Uterus (tissue), 4 donors: Measurements from ENCODE around the gene WNT11. TPM values are rescaled to one million over a fixed set of nuclear protein-coding genes. Genes with fewer than 3 reads are reported as not detected.

Experiments used
- DNase-seq, 2 donors: peaks; one replicate each; pipeline ENCODE4 v3.0.0-alpha.2; 2019 to 2020
- H3K27ac ChIP-seq, 2 donors: fragments of 200-600 bp; sonication (generic); 1 replicate in 1 of 2; 2 replicates in 1 of 2; pipeline ENCODE4 v1.5.1; 2016 to 2018
- H3K27me3 ChIP-seq, 2 donors: fragments of 200-600 bp; sonication (generic); one replicate each; pipeline ENCODE4 v1.5.1; 2018 to 2019; ENCODE audit warnings: control low read depth in 1 of 2
- H3K36me3 ChIP-seq, 2 donors: fragments of 200-600 bp; sonication (generic); one replicate each; pipeline ENCODE4 v1.5.1; 2019; ENCODE audit warnings: control low read depth in 1 of 2
- H3K4me1 ChIP-seq, 2 donors: fragments of 200-600 bp; sonication (generic); one replicate each; pipeline ENCODE4 v1.5.1; 2018 to 2019; ENCODE audit warnings: control low read depth in 1 of 2
- H3K4me3 ChIP-seq, 2 donors: fragments of 200-600 bp; sonication (generic); 1 replicate in 1 of 2; 2 replicates in 1 of 2; pipeline ENCODE4 v1.5.1; 2018 to 2019; ENCODE audit warnings: mild to moderate bottlenecking in 1 of 2
- H3K9me3 ChIP-seq, 2 donors: fragments of 200-600 bp; sonication (generic); one replicate each; pipeline ENCODE4 v1.5.1; 2019; ENCODE audit warnings: control low read depth in 1 of 2
- POLR2A ChIP-seq, 2 donors: fragments of 450-650 bp; IDR thresholded peaks; one replicate each; pipeline ENCODE4 v1.6.1; 2016; ENCODE audit warnings: antibody characterized with exemption in 2 of 2, mild to moderate bottlenecking in 1 of 2, moderate library complexity in 1 of 2
- intact Hi-C: fragments of 100-400 bp; cut with DNase I; formaldehyde crosslinking; loops from one replicate; pipeline ENCODE4 v1.15.1; 2023; ENCODE audit warnings: low total_unique reads
- total RNA-seq, 4 donors: library from RNA; depleted of rRNA in 3 of 4; stranded (reverse); fragments of >200 nt in 3 of 4; gene quantifications; one replicate each; pipeline versions ENCODE4 v1.1.0 to v1.2.4, GENCODE V29; 2014 to 2023
- TF ChIP-seq, protein P1 (sequence below), 4 experiments: fragments of 200-600 bp in 2 of 4; fragments of 450-650 bp in 2 of 4; sonication (generic) in 2 of 4; IDR thresholded peaks; one replicate each; pipeline ENCODE4 v1.5.1; 2016 to 2019; ENCODE audit warnings: antibody characterized with exemption in 4 of 4, mild to moderate bottlenecking in 2 of 4, moderate library complexity in 1 of 4
- donor health status: DM: yes; HTN: yes; CAD: no.

The WNT11 gene
- total RNA-seq, 4 donors from 2014 or later, result 5.1 to 16.7 (median 9.5) TPM

DNA sequence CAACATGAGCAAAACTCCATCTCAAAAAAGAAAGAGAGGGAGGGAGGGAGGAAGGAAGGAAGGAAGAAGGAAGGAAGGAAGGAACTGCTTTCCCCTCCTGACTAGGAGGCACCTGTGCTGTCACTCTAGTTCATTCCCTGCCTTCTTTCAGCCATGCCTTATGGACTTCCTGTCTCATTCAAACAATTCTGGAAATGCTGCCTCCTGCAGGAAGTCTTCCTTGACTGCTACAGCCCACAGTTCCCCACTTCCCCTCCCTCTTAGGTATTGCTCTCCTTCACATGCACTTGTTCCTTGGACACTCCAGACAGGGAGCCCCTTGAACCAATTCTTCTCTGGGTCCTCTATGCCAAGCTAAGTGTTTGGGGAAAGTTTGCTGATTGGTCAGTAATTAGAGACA, 31.6 kb upstream of the WNT11 start:
- Histone ChIP-seq H3K36me3 (no peaks in the 10 kb centered on the region), H3K9me3 (no peaks in the 10 kb centered on the region), H3K4me3 (no peak overlapping the region), H3K27me3 (no peaks in the 10 kb centered on the region), H3K4me1 (peaks cover 0 to 6% of the 10 kb centered on the region in 2 donors), H3K27ac (no peak overlapping the region)
- no peak for DNase-seq
- intact Hi-C loops, result no loop called here
- TF ChIP-seq, protein P1, sequence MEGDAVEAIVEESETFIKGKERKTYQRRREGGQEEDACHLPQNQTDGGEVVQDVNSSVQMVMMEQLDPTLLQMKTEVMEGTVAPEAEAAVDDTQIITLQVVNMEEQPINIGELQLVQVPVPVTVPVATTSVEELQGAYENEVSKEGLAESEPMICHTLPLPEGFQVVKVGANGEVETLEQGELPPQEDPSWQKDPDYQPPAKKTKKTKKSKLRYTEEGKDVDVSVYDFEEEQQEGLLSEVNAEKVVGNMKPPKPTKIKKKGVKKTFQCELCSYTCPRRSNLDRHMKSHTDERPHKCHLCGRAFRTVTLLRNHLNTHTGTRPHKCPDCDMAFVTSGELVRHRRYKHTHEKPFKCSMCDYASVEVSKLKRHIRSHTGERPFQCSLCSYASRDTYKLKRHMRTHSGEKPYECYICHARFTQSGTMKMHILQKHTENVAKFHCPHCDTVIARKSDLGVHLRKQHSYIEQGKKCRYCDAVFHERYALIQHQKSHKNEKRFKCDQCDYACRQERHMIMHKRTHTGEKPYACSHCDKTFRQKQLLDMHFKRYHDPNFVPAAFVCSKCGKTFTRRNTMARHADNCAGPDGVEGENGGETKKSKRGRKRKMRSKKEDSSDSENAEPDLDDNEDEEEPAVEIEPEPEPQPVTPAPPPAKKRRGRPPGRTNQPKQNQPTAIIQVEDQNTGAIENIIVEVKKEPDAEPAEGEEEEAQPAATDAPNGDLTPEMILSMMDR (IDR thresholded peaks at IDR 0.05), result no peak
- no peak for TF ChIP-seq POLR2A (IDR thresholded peaks at IDR 0.05)

DNA sequence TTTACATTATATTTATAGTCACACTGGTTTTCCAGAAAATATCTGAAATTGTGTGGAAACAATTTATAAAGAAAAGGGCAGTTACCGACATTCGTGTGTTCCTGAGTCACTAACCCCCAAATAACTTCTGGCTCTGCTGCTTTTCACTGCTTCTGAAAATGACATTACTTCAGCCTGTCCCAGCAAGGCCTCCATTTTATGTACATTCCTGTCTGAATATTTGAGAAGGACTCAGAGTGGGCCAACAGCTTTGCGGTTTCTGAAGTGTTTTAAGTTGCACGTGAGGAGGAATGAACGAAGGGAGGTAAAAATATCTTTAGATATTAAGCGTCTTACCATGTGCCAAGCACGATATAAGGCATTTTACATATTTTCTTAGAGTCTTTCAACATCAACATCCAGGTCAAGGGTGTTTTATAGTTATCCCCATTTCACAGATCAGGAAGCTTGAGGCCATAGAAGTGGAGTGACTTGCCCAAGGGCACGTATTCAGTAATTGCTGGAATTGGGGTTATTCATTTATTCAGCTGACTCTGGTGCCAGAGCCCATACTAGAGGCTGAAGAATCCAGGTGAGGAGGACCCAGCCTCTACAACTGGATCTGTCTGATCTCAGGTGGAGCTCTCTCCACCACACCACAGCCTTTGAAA, 30.8 kb upstream of the WNT11 start:
- intact Hi-C loops, result no loop called here
- H3K4me3 ChIP-seq, result no peak overlapping the region
- peaks cover 0 to 6% of the 10 kb centered on the region in 2 donors for H3K4me1 ChIP-seq
- TF ChIP-seq, protein P1 (IDR thresholded peaks at IDR 0.05), result no peak
- no peak for TF ChIP-seq POLR2A (IDR thresholded peaks at IDR 0.05)
- no peaks in the 10 kb centered on the region for H3K27me3 ChIP-seq
- DNase-seq, result no peak
- H3K9me3 ChIP-seq, result no peaks in the 10 kb centered on the region
- no peaks in the 10 kb centered on the region for H3K36me3 ChIP-seq
- peak overlapping the region in 1 of 2 donors; percentile 94 for H3K27ac ChIP-seq

DNA sequence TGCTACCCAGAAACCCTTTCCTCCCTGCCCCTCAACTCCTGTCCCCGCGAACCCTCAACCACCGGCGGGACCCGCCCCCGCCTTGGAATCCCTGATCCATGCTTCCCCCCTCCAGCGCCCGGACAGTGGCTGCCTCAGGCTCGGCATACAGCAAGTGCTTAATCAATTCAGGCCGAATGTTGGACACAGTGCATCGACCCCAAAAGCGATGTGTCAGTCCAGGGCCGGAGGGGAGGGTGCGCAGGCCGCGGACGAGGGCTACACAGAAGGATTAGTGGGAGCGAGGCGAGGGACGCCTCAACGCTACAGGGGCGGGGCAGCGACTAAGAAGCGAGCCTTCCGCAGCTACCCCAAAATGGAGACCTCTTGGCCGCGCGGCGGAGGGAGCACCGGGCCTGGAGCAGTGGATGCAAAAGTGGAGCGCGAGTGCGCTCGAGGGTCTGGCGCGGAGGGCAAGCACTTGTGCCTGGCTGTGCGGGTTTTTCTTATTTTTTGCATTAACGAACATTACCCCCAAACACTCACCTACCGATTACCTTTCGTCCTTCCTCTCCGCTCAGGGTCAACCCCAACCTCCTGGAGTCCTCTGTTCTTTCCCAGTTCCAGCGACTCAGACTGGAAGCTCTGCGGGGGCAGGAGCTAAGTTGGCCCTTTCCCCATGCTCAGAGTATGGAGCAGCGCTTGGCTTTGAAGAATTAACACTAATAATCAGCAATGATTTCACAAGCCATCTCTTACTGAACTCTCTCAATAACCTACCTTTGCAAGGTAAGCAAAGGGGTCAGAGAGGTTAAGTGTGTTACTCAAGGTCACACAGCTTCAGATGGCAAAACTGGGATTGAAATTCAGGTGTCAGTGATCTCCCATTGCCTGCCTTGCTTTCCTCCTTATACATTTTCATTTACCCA, 30.0 kb upstream of the WNT11 start:
- TF ChIP-seq, protein P1 (IDR thresholded peaks at IDR 0.05), result no peak
- no peak for TF ChIP-seq POLR2A (IDR thresholded peaks at IDR 0.05)
- Histone ChIP-seq H3K9me3 (no peaks in the 10 kb centered on the region), H3K4me3 (peak overlapping the region; percentile 56 to 98), H3K4me1 (peaks cover 0 to 6% of the 10 kb centered on the region in 2 donors), H3K27me3 (no peaks in the 10 kb centered on the region), H3K36me3 (no peaks in the 10 kb centered on the region), H3K27ac (peak overlapping the region; percentile 94)
- intact Hi-C loops, result no loop called here
- no peak for DNase-seq

DNA sequence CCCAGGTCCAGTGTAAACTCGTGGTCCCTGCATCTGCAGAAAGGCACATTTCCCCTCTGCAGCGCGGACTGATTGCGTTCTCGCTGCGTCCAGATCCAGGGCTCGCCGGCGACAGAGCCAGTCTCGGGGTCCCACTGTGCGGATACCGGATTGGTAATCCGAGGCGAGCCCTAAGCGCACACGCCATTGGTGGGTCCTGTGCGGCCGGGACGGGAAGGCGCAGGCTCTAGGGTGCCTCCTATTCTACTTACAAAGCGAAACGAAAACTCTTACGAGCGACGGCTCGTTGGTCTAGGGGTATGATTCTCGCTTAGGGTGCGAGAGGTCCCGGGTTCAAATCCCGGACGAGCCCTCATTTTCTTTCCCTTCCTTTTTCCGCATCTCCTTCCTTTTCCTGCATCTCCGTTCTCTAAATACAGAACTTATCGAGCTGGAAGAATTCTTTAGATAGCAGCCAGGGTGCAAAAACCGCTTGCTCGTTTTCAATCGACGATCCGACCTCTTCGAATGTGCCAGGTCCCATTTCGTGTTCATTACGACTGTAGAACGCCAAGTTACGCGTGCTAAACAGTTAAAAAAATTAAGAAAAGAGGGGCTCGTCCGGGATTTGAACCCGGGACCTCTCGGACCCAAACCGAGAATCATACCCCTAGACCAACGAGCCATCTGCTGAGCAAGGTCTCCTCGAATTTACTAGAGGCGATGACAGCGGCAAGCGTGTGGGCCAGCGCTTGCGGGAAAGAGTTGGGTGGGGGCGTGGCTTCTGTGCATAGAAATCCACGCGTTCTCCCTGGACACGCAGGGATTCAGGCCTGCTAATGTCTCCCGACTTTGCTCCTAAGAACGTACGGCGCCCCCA, 29.2 kb upstream of the WNT11 start:
- TF ChIP-seq POLR2A (IDR thresholded peaks at IDR 0.05), result peak in 1 of 2 donors; percentile 55
- TF ChIP-seq, protein P1 (IDR thresholded peaks at IDR 0.05), result no peak
- DNase-seq, result peak; percentile 93
- no peaks in the 10 kb centered on the region for H3K36me3 ChIP-seq
- H3K27me3 ChIP-seq, result no peaks in the 10 kb centered on the region
- H3K4me3 ChIP-seq, result peak overlapping the region; percentile 56 to 98
- peak overlapping the region; percentile 94 for H3K27ac ChIP-seq
- intact Hi-C loops, result no loop called here
- peaks cover 0 to 6% of the 10 kb centered on the region in 2 donors for H3K4me1 ChIP-seq
- no peaks in the 10 kb centered on the region for H3K9me3 ChIP-seq
